ENCODE results near the gene CEP250.
"Not testable (repeated sequence)": the region's sequence is repeated elsewhere in the genome, so short reads cannot be mapped to it uniquely, and the experiment has no call there.

Gene CEP250

GRCh38 chr20:35457539-35457938 is 2.1 kb downstream of the CEP250 start:
- not testable (repeated sequence) for DNase-seq (ENCODE audit: low spot score)

- DNase-seq (ENCODE audit: low spot score), result no peak
These were observed 3.0 kb downstream of the CEP250 start for GRCh38 chr20:35458388-35458787.

GRCh38 chr20:35461620-35462019 is 6.2 kb downstream of the CEP250 start:
- no peak for DNase-seq (ENCODE audit: low spot score)

- no peak for DNase-seq (ENCODE audit: low spot score)
These were observed 7.0 kb downstream of the CEP250 start for GRCh38 chr20:35462351-35462750.

GRCh38 chr20:35463455-35464300 is 8.3 kb downstream of the CEP250 start:
- peak; percentile 63 for DNase-seq (ENCODE audit: low spot score)

GRCh38 chr20:35465976-35466375 is 10.6 kb downstream of the CEP250 start:
- DNase-seq (ENCODE audit: low spot score), result no peak

DNA sequence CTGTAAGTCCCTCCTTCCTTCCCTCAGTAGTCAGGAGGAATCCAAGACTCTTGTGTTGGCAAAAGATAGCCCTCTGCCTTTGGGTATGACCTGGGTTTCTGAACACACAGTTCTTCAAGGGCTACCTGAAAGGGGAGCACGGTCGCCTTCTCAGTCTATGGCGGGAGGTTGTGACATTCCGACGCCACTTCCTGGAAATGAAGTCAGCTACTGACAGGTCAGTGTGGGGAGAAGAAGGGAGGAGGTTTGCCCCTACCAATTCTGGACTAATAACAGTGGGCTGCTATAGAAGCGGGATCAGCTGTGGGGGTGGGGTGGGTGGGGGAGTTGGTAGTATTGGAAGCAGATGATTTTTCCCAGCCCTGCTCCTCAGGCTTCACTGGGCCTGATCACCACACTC is 11.5 kb downstream of the CEP250 start:
- DNase-seq (ENCODE audit: low spot score), result no peak

DNA sequence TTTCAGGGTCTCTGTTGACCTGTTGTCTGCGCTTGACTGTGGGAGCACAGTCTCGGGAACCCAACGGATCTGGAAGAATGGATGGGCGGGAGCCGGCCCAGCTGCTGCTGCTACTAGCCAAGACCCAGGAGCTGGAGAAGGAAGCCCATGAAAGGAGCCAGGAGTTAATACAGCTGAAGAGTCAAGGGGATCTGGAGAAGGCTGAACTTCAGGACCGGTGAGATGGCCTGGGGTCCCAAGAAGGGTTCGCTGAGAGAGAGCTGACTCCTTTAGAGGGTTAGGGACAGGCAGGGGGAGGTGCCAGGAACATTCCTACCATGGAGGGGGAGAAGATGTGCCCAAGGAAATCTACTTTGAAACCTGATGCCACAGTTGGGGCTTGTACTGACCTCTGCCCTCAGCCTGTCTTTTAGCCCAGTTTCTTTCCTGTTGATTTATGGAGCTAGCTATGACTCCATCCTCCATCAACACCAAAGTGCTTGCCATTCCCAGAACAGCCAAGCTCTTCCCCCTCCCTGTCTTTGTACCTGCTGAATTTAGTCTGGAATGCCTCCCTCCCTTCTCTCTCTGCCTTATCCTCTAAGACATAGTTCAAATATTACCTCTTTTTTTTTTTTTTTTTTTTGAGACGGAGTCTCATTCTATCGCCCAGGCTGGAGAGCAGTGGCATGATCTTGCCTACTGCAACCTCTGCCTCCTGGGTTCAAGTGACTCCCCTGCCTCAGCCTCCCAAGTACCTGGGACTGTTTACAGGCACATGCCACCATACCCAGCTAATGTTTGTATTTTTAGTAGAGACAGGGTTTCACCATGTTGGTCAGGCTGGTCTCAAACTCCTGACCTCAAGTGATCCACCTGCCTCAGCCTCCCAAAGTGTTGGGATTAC is 12.2 kb downstream of the CEP250 start:
- DNase-seq (ENCODE audit: low spot score), result no peak

DNA sequence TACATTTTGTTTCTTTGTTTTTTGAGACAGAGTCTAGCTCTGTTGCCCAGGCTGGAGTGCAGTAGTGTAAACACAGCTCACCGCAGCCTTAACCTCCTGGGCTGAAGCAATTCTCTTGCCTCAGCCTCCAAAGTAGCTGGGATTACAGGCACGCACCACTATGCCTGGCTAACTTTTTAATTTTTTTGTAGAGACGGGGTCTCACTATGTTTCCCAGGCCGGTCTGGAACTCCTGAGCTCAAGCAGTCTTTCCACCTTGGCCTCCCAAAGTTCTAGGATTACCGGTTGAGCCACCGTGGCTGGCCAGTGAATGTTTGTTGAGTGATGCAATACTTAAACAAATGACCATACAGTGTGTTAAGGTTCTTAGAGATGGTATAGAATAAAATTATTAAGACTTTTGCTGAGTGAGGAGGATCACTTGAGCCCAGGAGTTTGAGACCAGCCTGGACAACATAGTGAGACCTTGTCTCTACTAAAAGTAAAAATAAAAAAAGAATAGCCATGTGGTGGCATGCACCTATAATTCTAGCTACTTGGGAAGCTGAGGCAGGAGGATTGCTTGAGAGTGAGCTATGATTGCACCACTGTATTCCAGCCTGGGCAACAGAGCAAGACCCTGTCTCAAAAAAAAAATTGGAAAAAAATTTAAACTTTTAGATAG is 13.4 kb downstream of the CEP250 start:
- no peak for DNase-seq (ENCODE audit: low spot score)

GRCh38 chr20:35472209-35472608 is 16.8 kb downstream of the CEP250 start:
- DNase-seq (ENCODE audit: low spot score), result no peak

- DNase-seq (ENCODE audit: low spot score), result no peak
These were observed 18.3 kb downstream of the CEP250 start for GRCh38 chr20:35473684-35474083.

GRCh38 chr20:35474303-35474871 is 19.0 kb downstream of the CEP250 start:
- DNase-seq (ENCODE audit: low spot score), result no peak

GRCh38 chr20:35476288-35476687 is 20.9 kb downstream of the CEP250 start:
- DNase-seq (ENCODE audit: low spot score), result no peak

DNA sequence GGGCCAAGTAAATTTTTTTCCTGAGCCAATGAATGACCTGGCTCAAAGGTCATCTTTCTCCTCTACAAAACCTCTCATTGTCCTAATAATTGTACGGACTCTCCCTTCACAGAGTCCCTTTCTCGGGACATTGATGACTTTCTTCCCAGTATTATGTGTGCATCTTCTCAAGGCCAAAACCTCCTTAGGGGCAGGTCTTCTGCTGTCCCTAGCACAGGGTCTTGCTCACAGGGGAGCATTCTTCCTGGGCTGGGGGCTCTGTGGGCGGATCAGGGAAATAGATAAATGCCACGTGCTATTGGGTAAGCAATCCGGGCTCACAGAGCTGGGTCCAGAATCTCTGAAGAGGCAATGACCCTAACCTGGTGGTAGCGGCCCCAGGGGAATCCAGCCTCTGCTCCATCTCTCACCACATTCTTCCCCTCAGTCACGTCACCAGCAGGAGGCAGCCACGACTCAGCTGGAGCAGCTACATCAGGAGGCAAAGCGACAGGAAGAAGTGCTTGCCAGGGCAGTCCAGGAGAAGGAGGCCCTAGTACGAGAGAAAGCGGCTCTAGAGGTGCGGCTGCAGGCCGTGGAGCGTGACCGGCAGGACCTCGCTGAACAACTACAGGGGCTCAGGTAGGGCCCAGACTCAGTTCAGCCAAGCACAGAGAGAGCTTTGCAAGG is 23.5 kb downstream of the CEP250 start:
- no peak for DNase-seq (ENCODE audit: low spot score)

DNA sequence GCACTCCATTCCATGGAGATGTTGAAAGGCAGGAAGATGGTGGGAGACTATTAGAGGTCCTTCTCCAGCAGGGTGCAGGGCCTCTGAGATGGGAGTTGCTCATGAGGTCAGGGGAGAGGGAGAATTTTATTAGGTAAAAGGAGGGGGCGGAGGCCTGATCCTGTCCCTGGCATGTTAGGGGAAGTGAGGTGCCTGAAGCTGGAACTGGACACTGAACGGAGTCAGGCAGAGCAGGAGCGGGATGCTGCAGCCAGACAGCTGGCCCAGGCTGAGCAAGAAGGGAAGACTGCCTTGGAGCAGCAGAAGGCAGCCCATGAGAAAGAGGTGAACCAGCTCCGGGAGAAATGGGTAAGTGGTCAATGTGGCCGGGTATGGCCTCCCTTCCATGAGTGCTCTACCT is 24.4 kb downstream of the CEP250 start:
- no peak for DNase-seq (ENCODE audit: low spot score)

DNA sequence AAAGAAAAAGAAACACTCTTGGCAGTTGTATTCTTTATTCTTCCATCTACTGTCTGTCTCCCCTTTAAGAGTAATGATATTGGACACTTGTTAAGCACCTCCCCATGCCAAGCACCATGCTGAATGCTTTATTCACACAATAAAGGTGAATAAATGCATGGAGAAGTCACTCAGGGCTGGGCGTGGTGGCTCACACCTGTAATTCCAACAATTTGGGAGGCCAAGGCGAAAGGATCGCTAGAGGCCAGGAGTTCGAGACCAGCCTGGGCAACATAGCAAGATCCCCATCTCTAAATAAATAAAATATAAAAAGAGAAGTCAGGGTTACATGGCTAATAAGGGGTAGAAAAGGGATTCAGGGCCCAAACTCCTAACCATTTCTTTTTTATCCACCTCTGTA is 32.1 kb downstream of the CEP250 start:
- DNase-seq (ENCODE audit: low spot score), result no peak

DNA sequence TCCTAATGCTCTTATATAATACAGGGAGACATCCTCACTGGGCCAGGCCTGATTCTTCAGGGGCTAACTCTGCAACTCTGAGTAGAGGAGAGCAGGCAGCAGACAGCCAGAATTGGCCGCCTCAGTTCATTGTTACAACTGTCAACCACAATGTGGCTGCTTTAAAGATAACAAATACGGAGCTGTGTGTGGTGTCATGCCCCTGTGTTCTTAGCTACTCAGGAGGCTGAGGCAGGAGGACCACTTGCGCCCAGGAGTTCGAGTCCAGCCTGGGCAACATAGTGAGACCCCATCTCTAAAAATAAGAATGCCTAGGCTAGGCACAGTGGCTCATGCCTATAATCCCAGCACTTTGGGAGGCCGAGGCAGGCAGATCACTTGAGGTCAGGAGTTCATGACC is 34.3 kb downstream of the CEP250 start:
- DNase-seq (ENCODE audit: low spot score), result no peak

DNA sequence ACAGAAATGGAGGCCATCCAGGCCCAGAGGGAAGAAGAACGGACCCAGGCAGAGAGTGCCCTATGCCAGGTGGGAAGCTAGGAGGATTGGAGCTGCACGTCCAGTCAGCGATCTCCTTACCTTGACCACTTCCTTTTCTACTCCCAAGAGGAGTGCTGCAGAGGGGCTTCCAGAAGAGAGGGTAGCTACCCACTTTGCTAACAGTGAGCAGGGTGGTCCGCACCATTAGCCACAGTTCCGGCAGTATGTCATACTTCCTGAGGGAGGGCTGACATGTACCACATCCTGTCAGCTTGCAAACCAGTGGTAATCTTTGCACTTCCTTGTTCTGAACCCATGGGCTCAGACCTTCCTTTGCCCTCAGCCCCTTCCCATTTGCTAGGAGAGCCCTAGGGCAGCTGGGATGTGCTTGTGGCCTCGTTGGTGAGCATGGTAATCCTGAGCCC is 35.4 kb downstream of the CEP250 start:
- peak; percentile 75 for DNase-seq (ENCODE audit: low spot score)

GRCh38 chr20:35491823-35492222 is 36.4 kb downstream of the CEP250 start:
- no peak for DNase-seq (ENCODE audit: low spot score)

- DNase-seq (ENCODE audit: low spot score), result no peak
These were observed 37.0 kb downstream of the CEP250 start for GRCh38 chr20:35492352-35492751.

- no peak for DNase-seq (ENCODE audit: low spot score)
These were observed 41.1 kb downstream of the CEP250 start for GRCh38 chr20:35496481-35496880.

DNA sequence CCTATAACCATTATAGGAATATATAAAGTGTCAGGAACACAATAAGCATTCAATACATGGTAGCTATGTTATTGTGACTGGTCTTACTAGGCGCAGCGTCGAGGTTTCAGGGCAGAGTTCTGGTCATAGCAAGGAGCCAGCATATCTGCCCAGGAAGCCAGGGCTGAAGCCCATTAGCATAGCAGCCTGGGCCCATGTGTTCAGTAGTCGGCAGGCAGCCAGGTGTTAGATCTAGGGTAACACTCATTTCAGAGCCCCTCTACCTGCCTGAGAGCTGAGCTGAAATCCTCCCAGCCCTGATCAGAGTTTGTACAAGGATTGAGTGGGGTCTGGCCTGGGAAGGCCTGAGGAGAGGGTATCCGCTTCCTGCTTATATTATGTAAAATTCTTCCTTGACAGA is 41.9 kb downstream of the CEP250 start:
- no peak for DNase-seq (ENCODE audit: low spot score)

Measured in CD4-positive, alpha-beta T cell treated with Interleukin-6 at 100 ng/mL for 8 hours (primary cell).